Ishikawa (cell line): ENCODE results near the gene SDK1.

ENCODE experiments used
- CEBPB ChIP-seq: IDR thresholded peaks from 2 replicates; pipeline ENCODE4 v1.6.1; 2012
- CREB1 ChIP-seq: IDR thresholded peaks from 2 replicates; pipeline ENCODE4 v1.6.1; 2012; ENCODE audit warnings: low read depth
- EGR1 ChIP-seq: IDR thresholded peaks from 2 replicates; pipeline ENCODE4 v1.6.1; 2012
- EP300 ChIP-seq: IDR thresholded peaks from 2 replicates; pipeline ENCODE4 v1.6.1; 2012; ENCODE audit warnings: borderline replicate concordance
- FOXM1 ChIP-seq: IDR thresholded peaks from 2 replicates; pipeline ENCODE4 v1.6.1; 2012; ENCODE audit warnings: low read depth, borderline replicate concordance
- MAX ChIP-seq: IDR thresholded peaks from 2 replicates; pipeline ENCODE4 v1.6.1; 2012
- NFIC ChIP-seq: IDR thresholded peaks from 2 replicates; pipeline ENCODE4 v1.6.1; 2012
- RAD21 ChIP-seq: IDR thresholded peaks from 2 replicates; pipeline ENCODE4 v1.6.1; 2012; ENCODE audit warnings: low read depth
- TAF1 ChIP-seq: IDR thresholded peaks from 2 replicates; pipeline ENCODE4 v1.6.1; 2012; ENCODE audit warnings: low read depth, mild to moderate bottlenecking
- TCF12 ChIP-seq: IDR thresholded peaks from 2 replicates; pipeline ENCODE4 v1.6.1; 2012; ENCODE audit warnings: low read depth
- TEAD4 ChIP-seq: IDR thresholded peaks from 2 replicates; pipeline ENCODE4 v1.6.1; 2012
- USF1 ChIP-seq: IDR thresholded peaks from 2 replicates; pipeline ENCODE4 v1.6.1; 2012
- YY1 ChIP-seq: IDR thresholded peaks from 2 replicates; pipeline ENCODE4 v1.6.1; 2012; ENCODE audit warnings: low read depth
- ZBTB7A ChIP-seq: IDR thresholded peaks from 2 replicates; pipeline ENCODE4 v1.6.1; 2012; ENCODE audit warnings: low read depth
- TF ChIP-seq, protein P1 (sequence below): IDR thresholded peaks from 2 replicates; pipeline ENCODE4 v1.6.1; 2012; ENCODE audit warnings: low read depth, mild to moderate bottlenecking

The SDK1 gene

DNA sequence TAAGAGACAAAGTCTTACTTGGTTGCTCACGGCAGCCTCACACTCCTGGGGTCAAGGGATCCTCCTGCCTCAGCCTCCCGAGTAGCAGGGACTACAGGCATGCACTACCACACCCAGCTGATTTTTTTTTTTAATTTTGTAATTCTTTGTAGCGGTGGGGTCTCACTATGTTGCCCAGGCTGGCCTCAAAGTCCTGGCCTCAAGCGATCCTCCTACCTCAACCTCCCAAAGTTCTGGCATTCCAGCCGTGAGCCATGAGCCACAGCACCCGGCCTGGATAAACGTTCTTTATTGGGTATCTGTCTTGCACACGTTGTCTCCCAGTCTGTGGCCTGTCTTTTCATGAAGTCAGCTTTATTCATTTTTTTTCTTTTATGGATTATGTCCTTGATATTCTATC lies 744.9 kb downstream of the SDK1 start:
- TF ChIP-seq USF1 (no peak), EGR1 (no peak), FOXM1 (no peak), EP300 (no peak), TEAD4 (no peak)
- TF ChIP-seq, protein P1, sequence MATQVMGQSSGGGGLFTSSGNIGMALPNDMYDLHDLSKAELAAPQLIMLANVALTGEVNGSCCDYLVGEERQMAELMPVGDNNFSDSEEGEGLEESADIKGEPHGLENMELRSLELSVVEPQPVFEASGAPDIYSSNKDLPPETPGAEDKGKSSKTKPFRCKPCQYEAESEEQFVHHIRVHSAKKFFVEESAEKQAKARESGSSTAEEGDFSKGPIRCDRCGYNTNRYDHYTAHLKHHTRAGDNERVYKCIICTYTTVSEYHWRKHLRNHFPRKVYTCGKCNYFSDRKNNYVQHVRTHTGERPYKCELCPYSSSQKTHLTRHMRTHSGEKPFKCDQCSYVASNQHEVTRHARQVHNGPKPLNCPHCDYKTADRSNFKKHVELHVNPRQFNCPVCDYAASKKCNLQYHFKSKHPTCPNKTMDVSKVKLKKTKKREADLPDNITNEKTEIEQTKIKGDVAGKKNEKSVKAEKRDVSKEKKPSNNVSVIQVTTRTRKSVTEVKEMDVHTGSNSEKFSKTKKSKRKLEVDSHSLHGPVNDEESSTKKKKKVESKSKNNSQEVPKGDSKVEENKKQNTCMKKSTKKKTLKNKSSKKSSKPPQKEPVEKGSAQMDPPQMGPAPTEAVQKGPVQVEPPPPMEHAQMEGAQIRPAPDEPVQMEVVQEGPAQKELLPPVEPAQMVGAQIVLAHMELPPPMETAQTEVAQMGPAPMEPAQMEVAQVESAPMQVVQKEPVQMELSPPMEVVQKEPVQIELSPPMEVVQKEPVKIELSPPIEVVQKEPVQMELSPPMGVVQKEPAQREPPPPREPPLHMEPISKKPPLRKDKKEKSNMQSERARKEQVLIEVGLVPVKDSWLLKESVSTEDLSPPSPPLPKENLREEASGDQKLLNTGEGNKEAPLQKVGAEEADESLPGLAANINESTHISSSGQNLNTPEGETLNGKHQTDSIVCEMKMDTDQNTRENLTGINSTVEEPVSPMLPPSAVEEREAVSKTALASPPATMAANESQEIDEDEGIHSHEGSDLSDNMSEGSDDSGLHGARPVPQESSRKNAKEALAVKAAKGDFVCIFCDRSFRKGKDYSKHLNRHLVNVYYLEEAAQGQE, result no peak

GRCh38 chr7:4048336-4048735 lies 747.3 kb downstream of the SDK1 start:
- TF ChIP-seq TAF1, result no peak

- TF ChIP-seq EP300, result no peak
- no peak for TF ChIP-seq FOXM1
- TF ChIP-seq NFIC, result no peak
- no peak for TF ChIP-seq CREB1
- TF ChIP-seq TAF1, result no peak
- TF ChIP-seq, protein P1, result no peak
- TF ChIP-seq TCF12, result no peak
- no peak for TF ChIP-seq CEBPB
- no peak for TF ChIP-seq USF1
- TF ChIP-seq YY1, result no peak
- no peak for TF ChIP-seq TEAD4
- no peak for TF ChIP-seq RAD21
- no peak for TF ChIP-seq ZBTB7A
- no peak for TF ChIP-seq MAX
- no peak for TF ChIP-seq EGR1
These were observed 748.1 kb downstream of the SDK1 start for GRCh38 chr7:4049202-4049601.

- TF ChIP-seq, protein P1, result no peak
- TF ChIP-seq YY1, result no peak
- TF ChIP-seq TCF12, result no peak
- TF ChIP-seq USF1, result no peak
- TF ChIP-seq ZBTB7A, result no peak
These were observed 749.1 kb downstream of the SDK1 start for GRCh38 chr7:4050126-4050660.

DNA sequence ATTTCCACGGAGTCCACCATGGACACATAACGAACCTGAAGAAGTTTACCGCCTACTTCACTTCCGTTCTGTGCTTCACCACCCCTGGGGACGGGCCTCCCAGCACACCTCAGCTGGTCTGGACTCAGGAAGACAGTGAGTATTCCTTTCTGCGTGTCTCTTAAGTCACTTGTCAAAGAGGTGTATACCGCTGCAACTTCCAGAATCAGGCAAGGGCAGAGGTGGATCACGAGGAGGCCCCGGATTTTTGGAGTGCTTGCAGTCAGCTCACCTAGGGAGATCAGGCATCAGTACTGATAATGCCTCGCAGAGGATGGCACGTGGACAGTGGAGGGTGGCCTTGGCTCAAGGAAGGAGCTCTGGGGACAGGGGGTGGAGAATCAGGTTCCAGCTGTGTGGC lies 750.6 kb downstream of the SDK1 start:
- no peak for TF ChIP-seq CEBPB
- TF ChIP-seq YY1, result no peak
- no peak for TF ChIP-seq TEAD4
- TF ChIP-seq, protein P1, result no peak
- no peak for TF ChIP-seq TCF12
- no peak for TF ChIP-seq USF1
- no peak for TF ChIP-seq NFIC
- no peak for TF ChIP-seq FOXM1
- no peak for TF ChIP-seq EP300
- no peak for TF ChIP-seq TAF1
- TF ChIP-seq ZBTB7A, result no peak
- no peak for TF ChIP-seq EGR1
- no peak for TF ChIP-seq RAD21
- TF ChIP-seq MAX, result no peak
